Ascending aorta (tissue), 2 donors: ENCODE data around the gene ADRB2. TPM values are rescaled to one million over a fixed set of nuclear protein-coding genes. Genes with fewer than 3 reads are reported as not detected.
"Not testable (repeated sequence)": the region's sequence is repeated elsewhere in the genome, so short reads cannot be mapped to it uniquely, and the experiment has no call there.

ENCODE experiments used
- DNase-seq, 2 donors: peaks; one replicate each; pipeline ENCODE4 v3.0.0-alpha.2; 2019; ENCODE audit warnings: low spot score in 2 of 2
- H3K27ac ChIP-seq, 2 donors: fragments of 200-600 bp; sonication (generic); one replicate each; pipeline ENCODE4 v1.5.1; 2016 to 2017; ENCODE audit warnings: mild to moderate bottlenecking in 1 of 2
- H3K27me3 ChIP-seq: fragments of 200-600 bp; sonication (generic); one replicate; pipeline ENCODE4 v1.5.1; 2017
- H3K36me3 ChIP-seq, 2 donors: fragments of 200-600 bp; sonication (generic); one replicate each; pipeline ENCODE4 v1.5.1; 2016
- H3K4me1 ChIP-seq, 2 donors: fragments of 200-600 bp; sonication (generic); one replicate each; pipeline ENCODE4 v1.5.1; 2016 to 2017; ENCODE audit warnings: mild to moderate bottlenecking in 1 of 2
- H3K4me3 ChIP-seq, 2 donors: fragments of 200-600 bp; sonication (generic); one replicate each; pipeline ENCODE4 v1.5.1; 2016 to 2017; ENCODE audit warnings: mild to moderate bottlenecking in 1 of 2
- H3K9me3 ChIP-seq, 2 donors: fragments of 200-600 bp; sonication (generic); one replicate each; pipeline ENCODE4 v1.5.1; 2016
- intact Hi-C: fragments of 100-400 bp; cut with DNase I; formaldehyde crosslinking; loops from one replicate; pipeline ENCODE4 v1.15.1; 2023
- total RNA-seq: library from RNA; depleted of rRNA; stranded (reverse); fragments of >200 nt; gene quantifications from one replicate; pipeline ENCODE4 v1.1.0, GENCODE V29; 2016
- TF ChIP-seq, protein P1 (sequence below), 3 experiments: fragments of 200-600 bp in 2 of 3; fragments of 450-650 bp in 1 of 3; sonication (generic) in 2 of 3; IDR thresholded peaks; one replicate each; pipeline ENCODE4 v1.5.1; 2016 to 2019; ENCODE audit warnings: antibody characterized with exemption in 3 of 3, mild to moderate bottlenecking in 1 of 3, moderate library complexity in 1 of 3

ADRB2 gene
- total RNA-seq, 1 donor from 2014 or later: 11.2 TPM

DNA sequence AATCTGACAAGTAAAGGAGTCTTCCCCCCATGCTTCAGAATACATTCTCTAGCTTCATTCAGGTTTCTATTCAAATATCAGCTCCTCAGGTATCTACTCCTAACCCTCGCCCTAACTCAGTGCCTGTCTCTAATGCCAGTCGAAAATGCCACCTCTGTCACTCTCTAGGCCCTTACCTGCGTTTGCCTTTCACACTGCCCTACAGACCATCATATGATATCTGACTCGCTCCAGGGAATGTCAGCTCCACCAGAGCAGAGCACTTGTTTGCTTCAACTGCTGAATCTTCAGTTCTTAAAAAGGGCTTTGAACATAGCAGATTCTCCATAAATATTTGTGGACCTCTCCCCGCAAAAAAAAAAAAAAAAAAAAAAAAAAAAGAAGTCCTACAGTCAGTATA lies 46.7 kb downstream of the ADRB2 start:
- Histone ChIP-seq H3K9me3 (no peaks in the 10 kb centered on the region), H3K4me1 (no peaks in the 10 kb centered on the region), H3K27ac (no peak overlapping the region), H3K4me3 (no peak overlapping the region), H3K27me3 (no peaks in the 10 kb centered on the region), H3K36me3 (no peaks in the 10 kb centered on the region)
- no peak for DNase-seq
- intact Hi-C loops: no loop called here
- TF ChIP-seq, protein P1, sequence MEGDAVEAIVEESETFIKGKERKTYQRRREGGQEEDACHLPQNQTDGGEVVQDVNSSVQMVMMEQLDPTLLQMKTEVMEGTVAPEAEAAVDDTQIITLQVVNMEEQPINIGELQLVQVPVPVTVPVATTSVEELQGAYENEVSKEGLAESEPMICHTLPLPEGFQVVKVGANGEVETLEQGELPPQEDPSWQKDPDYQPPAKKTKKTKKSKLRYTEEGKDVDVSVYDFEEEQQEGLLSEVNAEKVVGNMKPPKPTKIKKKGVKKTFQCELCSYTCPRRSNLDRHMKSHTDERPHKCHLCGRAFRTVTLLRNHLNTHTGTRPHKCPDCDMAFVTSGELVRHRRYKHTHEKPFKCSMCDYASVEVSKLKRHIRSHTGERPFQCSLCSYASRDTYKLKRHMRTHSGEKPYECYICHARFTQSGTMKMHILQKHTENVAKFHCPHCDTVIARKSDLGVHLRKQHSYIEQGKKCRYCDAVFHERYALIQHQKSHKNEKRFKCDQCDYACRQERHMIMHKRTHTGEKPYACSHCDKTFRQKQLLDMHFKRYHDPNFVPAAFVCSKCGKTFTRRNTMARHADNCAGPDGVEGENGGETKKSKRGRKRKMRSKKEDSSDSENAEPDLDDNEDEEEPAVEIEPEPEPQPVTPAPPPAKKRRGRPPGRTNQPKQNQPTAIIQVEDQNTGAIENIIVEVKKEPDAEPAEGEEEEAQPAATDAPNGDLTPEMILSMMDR (IDR thresholded peaks at IDR 0.05): no peak

DNA sequence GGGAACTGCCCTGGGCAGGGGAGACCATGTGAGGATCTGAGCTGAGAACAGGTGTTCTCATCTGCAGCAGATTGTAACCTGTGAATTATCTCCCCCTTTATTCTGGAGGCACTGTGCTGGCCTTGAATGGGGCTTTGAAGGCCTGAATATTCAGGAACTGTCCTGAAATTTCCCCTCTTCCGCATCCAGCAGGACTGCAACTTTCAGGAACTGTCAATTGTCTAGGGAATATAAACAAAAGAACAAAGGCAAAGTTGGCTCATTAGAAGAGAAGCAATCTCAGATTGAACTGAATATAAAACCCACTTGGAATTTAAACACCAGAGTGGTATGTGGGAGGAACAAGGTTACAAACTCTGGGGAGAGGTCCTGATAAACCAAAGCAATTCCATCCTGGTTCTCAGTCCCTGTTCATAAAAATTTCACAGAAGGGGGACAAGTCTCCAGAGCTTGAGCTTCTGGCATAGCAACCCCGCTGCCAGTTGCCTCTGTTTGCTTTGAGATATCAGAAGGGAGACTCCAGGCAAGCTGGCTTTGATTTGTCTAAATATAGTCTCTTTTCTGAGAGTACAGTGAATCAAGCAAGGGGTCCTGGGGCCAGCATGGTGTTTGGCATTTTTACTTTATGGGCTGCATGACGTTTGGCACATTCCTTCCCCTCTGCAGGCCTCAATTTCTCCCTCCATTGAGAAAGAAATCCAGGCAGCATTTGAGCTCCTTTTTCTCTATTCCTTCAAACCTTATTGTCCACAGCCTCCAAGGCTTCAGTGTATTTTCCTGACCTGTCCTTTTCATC lies 47.5 kb downstream of the ADRB2 start:
- H3K27me3 ChIP-seq: no peaks in the 10 kb centered on the region
- intact Hi-C loops: no loop called here
- no peak for DNase-seq
- H3K9me3 ChIP-seq: no peaks in the 10 kb centered on the region
- TF ChIP-seq, protein P1 (IDR thresholded peaks at IDR 0.05): no peak
- no peaks in the 10 kb centered on the region for H3K36me3 ChIP-seq
- H3K4me1 ChIP-seq: no peaks in the 10 kb centered on the region
- no peak overlapping the region for H3K27ac ChIP-seq
- H3K4me3 ChIP-seq: no peak overlapping the region

GRCh38 chr5:148875205-148875875 lies 48.9 kb downstream of the ADRB2 start:
- H3K4me1 ChIP-seq: no peaks in the 10 kb centered on the region
- TF ChIP-seq, protein P1 (IDR thresholded peaks at IDR 0.05): no peak
- no peaks in the 10 kb centered on the region for H3K27me3 ChIP-seq
- intact Hi-C loops: no loop called here
- no peaks in the 10 kb centered on the region for H3K36me3 ChIP-seq
- H3K27ac ChIP-seq: no peak overlapping the region
- DNase-seq: no peak
- no peak overlapping the region for H3K4me3 ChIP-seq
- H3K9me3 ChIP-seq: no peaks in the 10 kb centered on the region

GRCh38 chr5:148877436-148877835 lies 51.0 kb downstream of the ADRB2 start:
- H3K4me3 ChIP-seq, H3K4me1 ChIP-seq, H3K27me3 ChIP-seq, H3K27ac ChIP-seq, DNase-seq, H3K9me3 ChIP-seq, H3K36me3 ChIP-seq, intact Hi-C loops: not testable (repeated sequence)

Other genes with a start within 250 kb of the ADRB2 start
- 0.21 TPM for gene HTR4, start 172.1 kb upstream of the ADRB2 start, total RNA-seq
- 0.21 TPM for gene SH3TC2, start 236.5 kb downstream of the ADRB2 start, total RNA-seq